K562 (cell line): ENCODE measurements around the gene OLFML1. TPM values are rescaled to one million over a fixed set of nuclear protein-coding genes. Genes with fewer than 3 reads are reported as not detected.
A peak's percentile ranks its signal among the peaks of the same experiment; 100 is the strongest.

Source experiments
- ATAC-seq: fragments of 200-7000 bp; cut with Tn5 transposase; 3 replicates; pipeline ENCODE4 v1.9.1; 2020; ENCODE audit warnings: moderate library complexity
- BruUV-seq: library from RNA; stranded (reverse); fragments of 400-500 nt; replicated peaks from 2 replicates; lab custom pipeline; 2021; lab: Mats Ljungman, UMichigan
- CTCF ChIA-PET: fragments of 300-600 bp; formaldehyde crosslinking; extraction: SDS; loops from one replicate; lab custom pipeline; 2021; ENCODE audit warnings: low intra/inter-chr PET ratio; lab: Yijun Ruan, JAX
- POLR2A ChIA-PET: fragments of 300-600, 350-650 bp; sonication (Branson Sonifier 250); formaldehyde crosslinking; extraction: SDS; loops from one replicate; lab custom pipeline; 2021; ENCODE audit warnings: antibody characterized with exemption, inconsistent platforms; lab: Yijun Ruan, JAX
- DNase-seq, 4 experiments: peaks; one replicate each; pipeline versions ENCODE4 v3.0.0 to v3.0.0-alpha.2; 2011 to 2018; ENCODE audit warnings: low spot score in 3 of 4, mixed read lengths in 3 of 4; ENCODE audit errors: extremely low read depth in 1 of 4
- FAIRE-seq: peaks from 2 replicates; lab custom pipeline; 2011; peaks lifted over from hg19 to GRCh38; lab: Jason Lieb, UNC
- H2AFZ ChIP-seq: 2 replicates; pipeline ENCODE4 v1.6.0; 2011; ENCODE audit warnings: low read depth, low read length, control low read depth, inconsistent platforms
- H3K27ac ChIP-seq: fragments of 200-600 bp; 3 replicates; pipeline ENCODE4 v1.8.0; 2011; ENCODE audit warnings: low read depth, mild to moderate bottlenecking, control low read depth, inconsistent platforms, low read length, moderate library complexity, mixed read lengths; ENCODE audit errors: extremely low read depth
- H3K27me3 ChIP-seq, 2 experiments: fragments of 300-600 bp in 1 of 2; 2 replicates in 1 of 2; 3 replicates in 1 of 2; pipeline versions ENCODE4 v1.6.0 to v1.8.0; 2011; ENCODE audit warnings: inconsistent platforms in 2 of 2, low read length in 2 of 2, mild to moderate bottlenecking in 1 of 2, mixed read lengths in 1 of 2, moderate library complexity in 1 of 2; ENCODE audit not compliant: control insufficient read depth in 2 of 2, insufficient read depth in 2 of 2
- H3K36me3 ChIP-seq: fragments of 300-600 bp; 3 replicates; pipeline ENCODE4 v1.8.0; 2011; ENCODE audit warnings: mild to moderate bottlenecking, low read length, inconsistent platforms; ENCODE audit not compliant: control insufficient read depth, insufficient read depth
- H3K4me1 ChIP-seq, 2 experiments: fragments of 200-600 bp in 1 of 2; replicated peaks in 1 of 2; 2 replicates in 1 of 2; 3 replicates in 1 of 2; pipeline versions ENCODE4 v1.5.1 to v1.8.0; 2011; ENCODE audit warnings: inconsistent platforms in 2 of 2, low read length in 2 of 2, mild to moderate bottlenecking in 1 of 2, mixed read lengths in 1 of 2, moderate library complexity in 1 of 2; ENCODE audit not compliant: control insufficient read depth in 2 of 2, insufficient read depth in 2 of 2
- H3K4me2 ChIP-seq: 2 replicates; pipeline ENCODE4 v1.6.1; 2011; ENCODE audit warnings: low read length, control low read depth, inconsistent platforms, mixed read lengths; ENCODE audit not compliant: insufficient read depth
- H3K4me3 ChIP-seq: fragments of 200-600 bp; sonication (generic), shearing (Covaris generic); 2 replicates; pipeline ENCODE4 v1.5.1; 2016; ENCODE audit warnings: control low read depth, inconsistent platforms
- H3K79me2 ChIP-seq: fragments of 200-600 bp; 3 replicates; pipeline ENCODE4 v1.8.0; 2011; ENCODE audit warnings: low read length, inconsistent platforms; ENCODE audit not compliant: control insufficient read depth, insufficient read depth
- H3K9ac ChIP-seq, 2 experiments: 2 replicates each; pipeline versions ENCODE4 v1.6.0 to v1.6.1; 2011; ENCODE audit warnings: low read depth in 2 of 2, low read length in 2 of 2, control low read depth in 1 of 2, inconsistent platforms in 1 of 2, mild to moderate bottlenecking in 1 of 2, mixed read lengths in 1 of 2; ENCODE audit not compliant: insufficient read depth in 1 of 2
- H3K9me1 ChIP-seq: one replicate; pipeline ENCODE4 v1.6.0; 2011; ENCODE audit warnings: inconsistent platforms, mild to moderate bottlenecking, low read length, moderate library complexity; ENCODE audit not compliant: control insufficient read depth, insufficient read depth
- H3K9me3 ChIP-seq: replicated peaks from 2 replicates; pipeline ENCODE4 v1.5.1; 2011; ENCODE audit warnings: low read depth, low read length, inconsistent platforms; ENCODE audit not compliant: control insufficient read depth, insufficient read depth
- H4K20me1 ChIP-seq: replicated peaks from 2 replicates; pipeline ENCODE4 v1.6.1; 2011; ENCODE audit warnings: low read length, inconsistent platforms, mixed read lengths; ENCODE audit not compliant: control insufficient read depth, insufficient read depth
- CXXC5 ChIP-seq: fragments of 250-450 bp; sonication (Bioruptor Pico); IDR thresholded peaks from 2 replicates; pipeline ENCODE4 v1.8.0; 2022; ENCODE audit warnings: inconsistent platforms, mild to moderate bottlenecking, moderate library complexity
- KAT8 ChIP-seq: fragments of 450-650 bp; IDR thresholded peaks from 2 replicates; pipeline ENCODE4 v1.6.1; 2016; ENCODE audit warnings: low read depth, mild to moderate bottlenecking
- MAFG ChIP-seq: fragments of 450-650 bp; conservative IDR thresholded peaks from 2 replicates; pipeline ENCODE4 v1.6.1; 2016; ENCODE audit warnings: missing genetic modification characterization, missing compliant biosample characterization
- NCOA6 ChIP-seq: fragments of 450-650 bp; IDR thresholded peaks from 2 replicates; pipeline ENCODE4 v1.6.1; 2017; ENCODE audit warnings: mild to moderate bottlenecking
- RBM22 ChIP-seq: fragments of 200-400 bp; formaldehyde crosslinking; IDR thresholded peaks from 2 replicates; pipeline ENCODE4 v1.6.1; 2018; ENCODE audit warnings: low read length, low read depth; ENCODE audit not compliant: poor library complexity, severe bottlenecking
- ZNF3 ChIP-seq: fragments of 250-450 bp; sonication (Bioruptor Pico); IDR thresholded peaks from 2 replicates; pipeline ENCODE4 v1.5.0; 2021; ENCODE audit warnings: mild to moderate bottlenecking, moderate library complexity
- ZNF444 ChIP-seq: fragments of 250-450 bp; sonication (Bioruptor Pico); IDR thresholded peaks from 2 replicates; pipeline ENCODE4 v1.4.0; 2020; ENCODE audit warnings: mild to moderate bottlenecking, moderate library complexity
- WGBS: fragments of 100-300 bp; shearing (Covaris generic); methylation state at CpG from one replicate; pipeline ENCODE4 v1.1.6; 2016; ENCODE audit warnings: low coverage, mixed read lengths; ENCODE audit not compliant: insufficient coverage; ENCODE audit errors: missing lambda C conversion rate; 5-methylcytosine and 5-hydroxymethylcytosine counted together
- in situ Hi-C: fragments of 300-500 bp; cut with MboI; formaldehyde crosslinking; loops from 4 replicates; pipeline ENCODE4 v1.15.0; 2018; ENCODE audit warnings: inconsistent platforms, mixed read lengths
- intact Hi-C: fragments of 100-400 bp; cut with micrococcal nuclease; formaldehyde crosslinking; loops from 2 replicates; pipeline ENCODE4 v1.14.2; 2022
- polyA plus RNA-seq, 8 experiments: library from polyadenylated mRNA; depleted of rRNA in 4 of 8; stranded (reverse) in 5 of 8; unstranded in 3 of 8; fragments of >200 nt; fragmentation: Nextera tagmentation in 2 of 8; fragmentation: Illumina TruSeq in 1 of 8; extraction: Ambion mirVana in 2 of 8; extraction: Trizol in 1 of 8; gene quantifications; 2 replicates each; pipeline versions ENCODE4 v1.2.1 to v1.2.3, GENCODE V29; 2011 to 2014; ENCODE audit warnings: inconsistent platforms in 1 of 8, missing spikeins in 1 of 8
- total RNA-seq, 7 experiments: library from RNA; depleted of rRNA in 6 of 7; stranded (reverse); fragments of >200 nt in 6 of 7; fragmentation: Illumina TruSeq in 2 of 7; extraction: Trizol in 2 of 7; gene quantifications; 2 replicates each; pipeline versions ENCODE4 v1.2.1 to v1.2.3, GENCODE V29; 2011 to 2021; ENCODE audit warnings: low replicate concordance in 1 of 7
- TF ChIP-seq, protein P1 (sequence below): fragments of 450-650 bp; formaldehyde crosslinking; IDR thresholded peaks from 2 replicates; pipeline ENCODE4 v1.4.0; 2020; ENCODE audit warnings: mild to moderate bottlenecking, moderate library complexity
- TF ChIP-seq, protein P2 (sequence below), 2 experiments: IDR thresholded peaks in 1 of 2; conservative IDR thresholded peaks in 1 of 2; 2 replicates each; pipeline ENCODE4 v1.6.1; 2016; ENCODE audit warnings: low read depth in 2 of 2, mild to moderate bottlenecking in 1 of 2, missing compliant biosample characterization in 1 of 2, missing genetic modification characterization in 1 of 2, moderate library complexity in 1 of 2

OLFML1 gene
- total and polyA plus RNA-seq, 9 of the 15 experiments (the other 6 are each of a cell fraction or from before 2014, with no cell fraction given), result not detected

DNA sequence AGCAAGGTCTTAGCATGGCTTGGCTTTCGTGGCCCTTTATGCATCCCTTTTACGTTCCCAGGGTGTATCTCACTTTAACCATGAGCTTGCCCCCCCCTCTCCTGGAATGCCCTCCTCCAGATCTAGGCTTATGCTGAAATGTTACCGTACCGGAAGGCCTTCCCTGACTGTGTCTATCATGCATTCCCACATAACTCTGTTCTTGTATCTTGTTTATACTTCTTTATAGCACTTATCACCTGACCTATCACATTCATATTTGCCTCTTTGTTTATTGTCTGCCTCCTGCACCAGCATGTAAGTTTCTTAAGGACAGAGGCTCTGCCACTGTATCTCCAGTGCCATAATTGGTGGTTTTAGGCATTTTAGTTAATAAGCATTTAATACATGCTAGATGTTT is 67.4 kb downstream of the OLFML1 start:
- Histone ChIP-seq H3K4me1 (no peaks in the 10 kb centered on the region), H3K27me3 (peaks cover 0 to 6% of the 10 kb centered on the region in 2 experiments; a peak in 1 of 5 replicates), H3K4me3 (no peak overlapping the region), H3K9me1 (no peaks in the 10 kb centered on the region), H2AFZ (no peak overlapping the region), H3K79me2 (no peaks in the 10 kb centered on the region), H3K9me3 (no peaks in the 10 kb centered on the region), H3K36me3 (no peaks in the 10 kb centered on the region), H3K27ac (no peak overlapping the region), H3K4me2 (no peak overlapping the region), H4K20me1 (no peaks in the 10 kb centered on the region), H3K9ac (no peak overlapping the region)
- FAIRE-seq, result no peak
- BruUV-seq, result no TSS peak
- in situ Hi-C loops, result no loop called here
- POLR2A ChIA-PET, result no interaction called here
- CTCF ChIA-PET, result no interaction called here
- intact Hi-C loops, result no loop called here
- no peak for DNase-seq
- 4% methylated on average over 4 of the region's 4 CpGs for WGBS
- ATAC-seq, result no peak
- TF ChIP-seq ZNF444 (CRISPR knock-in tag) (no peak), KAT8 (no peak), NCOA6 (no peak), CXXC5 (CRISPR knock-in tag) (no peak), ZNF3 (CRISPR knock-in tag) (no peak), RBM22 (no peak), MAFG (tag) (no peak)
- TF ChIP-seq, all 486 proteins: peak for 0

DNA sequence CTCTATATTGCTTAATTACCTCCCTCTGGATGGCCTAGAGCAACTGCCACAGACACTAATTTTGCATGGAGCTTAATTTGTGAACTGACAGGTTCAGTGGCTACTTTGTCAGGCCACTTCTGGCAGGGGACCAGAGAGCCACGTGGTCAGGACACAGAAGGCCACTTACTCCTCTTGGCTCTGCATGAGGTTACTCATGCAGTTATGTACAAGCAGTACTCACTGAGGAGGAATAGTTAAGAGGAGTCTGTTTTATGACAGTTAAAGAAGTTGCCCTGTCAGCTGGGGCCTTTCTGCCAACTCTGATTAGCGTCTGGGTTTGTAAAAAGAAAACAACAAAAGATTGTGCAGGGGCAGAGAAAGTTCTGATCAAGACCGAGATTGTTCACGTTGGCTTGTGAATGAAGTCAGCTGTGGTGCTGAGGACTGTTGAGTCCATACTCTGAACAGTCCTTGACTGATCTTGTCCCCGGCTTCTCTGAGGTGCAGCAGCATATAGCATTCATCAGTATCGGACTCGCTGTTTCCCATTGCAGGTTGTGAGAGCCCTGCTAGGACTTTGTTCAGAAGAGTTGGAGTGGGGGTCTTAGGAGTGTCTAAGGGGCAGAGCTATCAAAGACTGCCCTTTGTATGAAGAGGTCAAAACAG is 69.9 kb downstream of the OLFML1 start:
- Histone ChIP-seq H3K27me3 (no peaks in the 10 kb centered on the region), H4K20me1 (no peaks in the 10 kb centered on the region), H3K9me3 (no peaks in the 10 kb centered on the region), H3K79me2 (no peaks in the 10 kb centered on the region), H3K36me3 (no peaks in the 10 kb centered on the region), H3K9me1 (no peaks in the 10 kb centered on the region), H3K4me1 (no peaks in the 10 kb centered on the region), H3K9ac (no peak overlapping the region), H2AFZ (no peak overlapping the region), H3K27ac (no peak overlapping the region), H3K4me2 (no peak overlapping the region), H3K4me3 (no peak overlapping the region)
- 2% methylated on average over 7 of the region's 7 CpGs for WGBS
- ChIA-PET POLR2A (no interaction called here), CTCF (no interaction called here)
- DNase-seq (no peak), FAIRE-seq (no peak), ATAC-seq (no peak)
- intact Hi-C loops (no loop called here), in situ Hi-C loops (no loop called here)
- BruUV-seq, result no TSS peak
- TF ChIP-seq, protein P1, sequence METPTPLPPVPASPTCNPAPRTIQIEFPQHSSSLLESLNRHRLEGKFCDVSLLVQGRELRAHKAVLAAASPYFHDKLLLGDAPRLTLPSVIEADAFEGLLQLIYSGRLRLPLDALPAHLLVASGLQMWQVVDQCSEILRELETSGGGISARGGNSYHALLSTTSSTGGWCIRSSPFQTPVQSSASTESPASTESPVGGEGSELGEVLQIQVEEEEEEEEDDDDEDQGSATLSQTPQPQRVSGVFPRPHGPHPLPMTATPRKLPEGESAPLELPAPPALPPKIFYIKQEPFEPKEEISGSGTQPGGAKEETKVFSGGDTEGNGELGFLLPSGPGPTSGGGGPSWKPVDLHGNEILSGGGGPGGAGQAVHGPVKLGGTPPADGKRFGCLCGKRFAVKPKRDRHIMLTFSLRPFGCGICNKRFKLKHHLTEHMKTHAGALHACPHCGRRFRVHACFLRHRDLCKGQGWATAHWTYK (CRISPR knock-in tag), result peak; percentile 81
- TF ChIP-seq, protein P2, sequence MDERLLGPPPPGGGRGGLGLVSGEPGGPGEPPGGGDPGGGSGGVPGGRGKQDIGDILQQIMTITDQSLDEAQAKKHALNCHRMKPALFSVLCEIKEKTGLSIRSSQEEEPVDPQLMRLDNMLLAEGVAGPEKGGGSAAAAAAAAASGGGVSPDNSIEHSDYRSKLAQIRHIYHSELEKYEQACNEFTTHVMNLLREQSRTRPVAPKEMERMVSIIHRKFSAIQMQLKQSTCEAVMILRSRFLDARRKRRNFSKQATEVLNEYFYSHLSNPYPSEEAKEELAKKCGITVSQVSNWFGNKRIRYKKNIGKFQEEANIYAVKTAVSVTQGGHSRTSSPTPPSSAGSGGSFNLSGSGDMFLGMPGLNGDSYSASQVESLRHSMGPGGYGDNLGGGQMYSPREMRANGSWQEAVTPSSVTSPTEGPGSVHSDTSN (CRISPR knock-in tag; IDR thresholded peaks at IDR 0.05; ENCODE audit: low read depth), result no peak
- TF ChIP-seq, protein P2 (tag; conservative IDR thresholded peaks at IDR 0.05; ENCODE audit: low read depth), result no peak
